ENCODE results near the gene ELOVL2. TPM values are rescaled to one million over a fixed set of nuclear protein-coding genes. Genes with fewer than 3 reads are reported as not detected.

ELOVL2 gene
- total RNA-seq, 1 experiment from 2014 or later: 0.07 TPM

DNA sequence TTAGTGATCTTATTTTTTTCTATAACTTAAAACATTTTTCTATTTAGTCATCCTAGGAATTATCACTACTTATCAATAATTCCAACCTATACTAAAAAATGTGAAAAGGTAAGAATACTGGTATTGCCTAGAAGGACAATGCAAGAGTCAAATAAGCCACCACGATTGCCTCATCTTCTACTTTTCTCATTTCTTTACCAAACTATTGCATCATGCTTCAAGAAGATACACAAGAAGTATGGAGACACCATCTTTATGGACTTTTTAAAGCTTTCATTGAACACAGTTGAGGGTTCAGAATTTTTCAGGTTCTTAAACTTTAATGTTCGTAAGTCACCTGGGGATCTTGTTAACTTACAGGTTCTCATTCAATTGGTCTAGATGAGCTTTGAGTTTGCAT, 25.9 kb downstream of the ELOVL2 start:
- Histone ChIP-seq H3K79me2 (ENCODE audit: insufficient read depth, low read length) (no peaks in the 10 kb centered on the region), H3K36me3 (ENCODE audit: control insufficient read depth in 1 of 2, insufficient read depth in 2 of 2, low read length in 2 of 2) (no peaks in the 10 kb centered on the region), H3K4me1 (ENCODE audit: control insufficient read depth in 1 of 2, insufficient read depth in 2 of 2, low read length in 2 of 2) (no peaks in the 10 kb centered on the region), H3K9me2 (ENCODE audit: insufficient read depth) (no peaks in the 10 kb centered on the region), H3K9ac (ENCODE audit: low read length) (no peak overlapping the region), H2AFZ (ENCODE audit: low read depth, low read length, poor library complexity, severe bottlenecking) (no peak overlapping the region), H4K20me1 (ENCODE audit: insufficient read depth) (no peaks in the 10 kb centered on the region), H3K27me3 (ENCODE audit: insufficient read depth, low read length) (no peaks in the 10 kb centered on the region), H3K4me3 (replicated peaks in 1 of 2; ENCODE audit: low read depth in 1 of 2, low read length in 2 of 2) (no peak overlapping the region), H3K4me2 (ENCODE audit: low read length) (no peak overlapping the region), H3K9me3 (ENCODE audit: control insufficient read depth in 1 of 2, insufficient read depth in 1 of 2, low read depth in 1 of 2, low read length in 2 of 2) (no peaks in the 10 kb centered on the region), H3K27ac (ENCODE audit: low read depth, low read length) (no peak overlapping the region)
- ATAC-seq: no peak
- RAD21 ChIA-PET (ENCODE audit: low non-redundant PET in 1 of 2, low total read pairs in 2 of 2, uncharacterized antibody in 2 of 2, unreplicated experiment in 2 of 2): no interaction called here
- no TSS peak for BruUV-seq (replicated peaks)
- DNase-seq (ENCODE audit: low read depth, low spot score): no peak
- POLR2A ChIA-PET: no interaction called here
- intact Hi-C loops (cut with micrococcal nuclease): no loop called here
- CTCF ChIA-PET: no interaction called here
- no peak for TF ChIP-seq POLR2AphosphoS5 (IDR thresholded peaks at IDR 0.05; ENCODE audit: low read depth, low read length)

DNA sequence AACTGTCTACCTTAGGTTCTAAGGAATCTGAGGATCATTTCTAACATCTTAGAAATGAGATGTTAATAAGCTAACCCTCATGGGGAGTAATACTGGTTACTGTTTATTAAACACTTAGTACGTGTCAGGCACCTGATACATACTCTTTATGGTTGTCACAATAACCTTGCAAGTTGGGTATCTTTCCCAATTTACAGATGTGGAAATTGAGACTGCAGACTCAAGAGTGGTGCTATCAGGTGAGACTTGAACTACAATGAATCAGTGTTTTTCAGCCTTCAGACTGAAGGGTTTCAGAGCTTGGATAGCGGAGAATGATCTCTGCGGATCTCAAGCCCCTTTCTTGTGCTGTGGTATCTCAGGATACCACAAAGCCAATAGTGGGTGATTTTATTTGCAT, 27.0 kb downstream of the ELOVL2 start:
- Histone ChIP-seq H3K4me3 (replicated peaks in 1 of 2; ENCODE audit: low read depth in 1 of 2, low read length in 2 of 2) (no peak overlapping the region), H3K36me3 (ENCODE audit: control insufficient read depth in 1 of 2, insufficient read depth in 2 of 2, low read length in 2 of 2) (no peaks in the 10 kb centered on the region), H3K27ac (ENCODE audit: low read depth, low read length) (no peak overlapping the region), H3K27me3 (ENCODE audit: insufficient read depth, low read length) (no peaks in the 10 kb centered on the region), H3K9me2 (ENCODE audit: insufficient read depth) (no peaks in the 10 kb centered on the region), H3K79me2 (ENCODE audit: insufficient read depth, low read length) (no peaks in the 10 kb centered on the region), H3K9ac (ENCODE audit: low read length) (no peak overlapping the region), H3K4me2 (ENCODE audit: low read length) (no peak overlapping the region), H3K9me3 (ENCODE audit: control insufficient read depth in 1 of 2, insufficient read depth in 1 of 2, low read depth in 1 of 2, low read length in 2 of 2) (no peaks in the 10 kb centered on the region), H4K20me1 (ENCODE audit: insufficient read depth) (no peaks in the 10 kb centered on the region), H3K4me1 (ENCODE audit: control insufficient read depth in 1 of 2, insufficient read depth in 2 of 2, low read length in 2 of 2) (no peaks in the 10 kb centered on the region), H2AFZ (ENCODE audit: low read depth, low read length, poor library complexity, severe bottlenecking) (no peak overlapping the region)
- ChIA-PET RAD21 (ENCODE audit: low non-redundant PET in 1 of 2, low total read pairs in 2 of 2, uncharacterized antibody in 2 of 2, unreplicated experiment in 2 of 2) (no interaction called here), POLR2A (no interaction called here), CTCF (no interaction called here)
- no peak for TF ChIP-seq ZNF274 (IDR thresholded peaks at IDR 0.05; ENCODE audit: low read depth, low read length)
- TF ChIP-seq YY1 (IDR thresholded peaks at IDR 0.05; ENCODE audit: extremely low read depth, insufficient replicate concordance, low read depth, low read length): no peak
- TF ChIP-seq, protein P1, sequence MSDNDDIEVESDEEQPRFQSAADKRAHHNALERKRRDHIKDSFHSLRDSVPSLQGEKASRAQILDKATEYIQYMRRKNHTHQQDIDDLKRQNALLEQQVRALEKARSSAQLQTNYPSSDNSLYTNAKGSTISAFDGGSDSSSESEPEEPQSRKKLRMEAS (IDR thresholded peaks at IDR 0.05): no peak
- TF ChIP-seq, protein P2, sequence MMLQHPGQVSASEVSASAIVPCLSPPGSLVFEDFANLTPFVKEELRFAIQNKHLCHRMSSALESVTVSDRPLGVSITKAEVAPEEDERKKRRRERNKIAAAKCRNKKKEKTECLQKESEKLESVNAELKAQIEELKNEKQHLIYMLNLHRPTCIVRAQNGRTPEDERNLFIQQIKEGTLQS (IDR thresholded peaks at IDR 0.05): no peak
- TF ChIP-seq ZBTB33 (IDR thresholded peaks at IDR 0.05; ENCODE audit: extremely low read depth, insufficient replicate concordance, low read length): no peak
- TF ChIP-seq REST (IDR thresholded peaks at IDR 0.05; ENCODE audit: low read depth): no peak
- BruUV-seq (replicated peaks): no TSS peak
- intact Hi-C loops (cut with micrococcal nuclease): no loop called here
- DNase-seq (ENCODE audit: low read depth, low spot score) (no peak), ATAC-seq (no peak)
